PC-9 (cell line): ENCODE data around the gene CDK8. TPM values are rescaled to one million over a fixed set of nuclear protein-coding genes. Genes with fewer than 3 reads are reported as not detected.

Experiments used
- BruUV-seq: library from RNA; stranded (reverse); fragments of 400-500 nt; replicated peaks from 2 replicates; lab custom pipeline; 2021; lab: Mats Ljungman, UMichigan
- CTCF ChIA-PET: fragments of 300-600 bp; sonication (Branson Sonifier 250); formaldehyde crosslinking; loops from one replicate; lab custom pipeline; 2022; ENCODE audit warnings: antibody characterized with exemption; lab: Charles Lee
- POLR2A ChIA-PET: fragments of 300-600 bp; sonication (Branson Sonifier 250); formaldehyde crosslinking; loops from one replicate; lab custom pipeline; 2022; ENCODE audit warnings: antibody characterized with exemption; ENCODE audit not compliant: unreplicated experiment; lab: Charles Lee
- DNase-seq, 2 experiments: peaks; one replicate each; pipeline versions ENCODE4 v3.0.0 to v3.0.0-alpha.2; 2015 to 2022; ENCODE audit warnings: mixed read lengths in 1 of 2
- H2AFZ ChIP-seq: fragments of 200-600 bp; sonication (generic); 2 replicates; pipeline ENCODE4 v1.8.1; 2017; ENCODE audit warnings: antibody characterized with exemption
- H3F3A ChIP-seq: fragments of 200-600 bp; sonication (generic); 2 replicates; pipeline ENCODE4 v1.8.1; 2017; ENCODE audit warnings: antibody characterized with exemption, mild to moderate bottlenecking, low read depth; ENCODE audit not compliant: insufficient read depth
- H3K27ac ChIP-seq: fragments of 200-600 bp; sonication (generic); 2 replicates; pipeline ENCODE4 v1.6.1; 2016; ENCODE audit warnings: mixed run types
- H3K27me3 ChIP-seq: fragments of 200-600 bp; sonication (generic); 2 replicates; pipeline ENCODE4 v1.6.1; 2016; ENCODE audit warnings: low read depth, mixed run types; ENCODE audit not compliant: insufficient read depth
- H3K36me3 ChIP-seq: fragments of 200-600 bp; sonication (generic); 2 replicates; pipeline ENCODE4 v1.6.1; 2016; ENCODE audit warnings: low read depth, mixed run types
- H3K4me1 ChIP-seq: fragments of 200-600 bp; sonication (generic); replicated peaks from 2 replicates; pipeline ENCODE4 v1.6.1; 2016; ENCODE audit warnings: mixed run types; ENCODE audit not compliant: insufficient read depth
- H3K4me2 ChIP-seq: fragments of 200-600 bp; sonication (generic); 2 replicates; pipeline ENCODE4 v1.6.1; 2017; ENCODE audit warnings: mixed run types
- H3K4me3 ChIP-seq: fragments of 200-600 bp; sonication (generic); 2 replicates; pipeline ENCODE4 v1.6.1; 2016; ENCODE audit warnings: mixed run types
- H3K79me2 ChIP-seq: fragments of 200-600 bp; sonication (generic); 2 replicates; pipeline ENCODE4 v1.6.1; 2017; ENCODE audit warnings: low read depth, mixed run types
- H3K9me2 ChIP-seq: fragments of 200-600 bp; sonication (generic); 2 replicates; pipeline ENCODE4 v1.8.1; 2017; ENCODE audit warnings: mild to moderate bottlenecking; ENCODE audit not compliant: insufficient read depth
- H3K9me3 ChIP-seq: fragments of 200-600 bp; sonication (generic); 2 replicates; pipeline ENCODE4 v1.8.1; 2016; ENCODE audit warnings: low read depth; ENCODE audit not compliant: insufficient read depth
- H4K20me1 ChIP-seq: fragments of 200-600 bp; sonication (generic); 2 replicates; pipeline ENCODE4 v1.8.1; 2017; ENCODE audit not compliant: insufficient read depth
- CTCF ChIP-seq: fragments of 200-600 bp; sonication (generic); conservative IDR thresholded peaks from 2 replicates; pipeline ENCODE4 v1.6.1; 2017; ENCODE audit warnings: mixed run types, antibody characterized with exemption, mild to moderate bottlenecking, moderate library complexity
- EZH2 ChIP-seq: fragments of 200-600 bp; sonication (generic); IDR thresholded peaks from 2 replicates; pipeline ENCODE4 v1.8.0; 2017; ENCODE audit warnings: antibody characterized with exemption, low read depth
- intact Hi-C: fragments of 100-400 bp; cut with micrococcal nuclease; formaldehyde crosslinking; loops from one replicate; pipeline ENCODE4 v1.10.0; 2022; ENCODE audit not compliant: unreplicated experiment
- total RNA-seq: library from RNA; stranded (reverse); gene quantifications from 2 replicates; pipeline ENCODE4 v1.2.3, GENCODE V29; 2021

The CDK8 gene
- total RNA-seq, 1 experiment from 2014 or later: 14.8 TPM

GRCh38 chr13:26222520-26223046 lies 31.3 kb upstream of the CDK8 start:
- peak overlapping the region; percentile 90 for H3K4me2 ChIP-seq
- H3K27me3 ChIP-seq: no peaks in the 10 kb centered on the region
- no peaks in the 10 kb centered on the region for H3K9me2 ChIP-seq
- CTCF ChIA-PET: interaction anchor here (0.6 kb wide), 1 partner anchor 36 kb away, joined by 4 read pairs; no protein-coding TSS in a partner anchor
- no peaks in the 10 kb centered on the region for H3K9me3 ChIP-seq
- peaks cover 22% of the 10 kb centered on the region for H3K79me2 ChIP-seq
- H3K4me3 ChIP-seq: peak overlapping the region; percentile 83
- TF ChIP-seq EZH2 (no peak), CTCF (no peak)
- POLR2A ChIA-PET: interaction anchor here (0.5 to 0.6 kb wide), 2 partner anchors 37 to 83 kb away, joined by 3 to 5 read pairs; no protein-coding TSS in a partner anchor
- 0 out of 2 replicates have a peak, but pooled peaks cover 4% of the 10 kb centered on the region for H3F3A ChIP-seq
- H4K20me1 ChIP-seq: peaks cover 7% of the 10 kb centered on the region; the same call in 1 of the 2 replicates
- peaks cover 23% of the 10 kb centered on the region for H3K36me3 ChIP-seq
- intact Hi-C loops: loop anchor here (2.0 kb wide), 1 partner anchor 32 kb away; the partner anchor contains the start of gene CDK8
- no TSS peak for BruUV-seq
- peaks cover 10% of the 10 kb centered on the region for H3K4me1 ChIP-seq
- DNase-seq: no peak
- peak overlapping the region; percentile 98 for H2AFZ ChIP-seq
- peak overlapping the region; percentile 87 for H3K27ac ChIP-seq

- no peaks in the 10 kb centered on the region for H3F3A ChIP-seq
- no peak overlapping the region for H3K4me3 ChIP-seq
- ChIA-PET CTCF (no interaction called here), POLR2A (no interaction called here)
- intact Hi-C loops: no loop called here
- peaks cover 5% of the 10 kb centered on the region for H3K79me2 ChIP-seq
- DNase-seq: no peak
- no peak overlapping the region for H2AFZ ChIP-seq
- no peaks in the 10 kb centered on the region for H3K9me3 ChIP-seq
- H3K27ac ChIP-seq: no peak overlapping the region
- TF ChIP-seq EZH2: no peak
- no TSS peak for BruUV-seq
- H3K9me2 ChIP-seq: no peaks in the 10 kb centered on the region
- H3K27me3 ChIP-seq: no peaks in the 10 kb centered on the region
- H3K36me3 ChIP-seq: no peaks in the 10 kb centered on the region
- no peak overlapping the region for H3K4me2 ChIP-seq
- peaks cover 2% of the 10 kb centered on the region; the same call in 1 of the 2 replicates for H4K20me1 ChIP-seq
- no peaks in the 10 kb centered on the region for H3K4me1 ChIP-seq
These were observed 27.9 kb upstream of the CDK8 start for GRCh38 chr13:26225896-26226617.

- no peaks in the 10 kb centered on the region for H3K4me1 ChIP-seq
- TF ChIP-seq CTCF (no peak), EZH2 (no peak)
- no peaks in the 10 kb centered on the region for H3K36me3 ChIP-seq
- ChIA-PET POLR2A (no interaction called here), CTCF (no interaction called here)
- no peaks in the 10 kb centered on the region for H3F3A ChIP-seq
- H3K4me3 ChIP-seq: no peak overlapping the region
- H4K20me1 ChIP-seq: no peaks in the 10 kb centered on the region
- no peak overlapping the region for H3K27ac ChIP-seq
- no peak for DNase-seq
- H3K9me2 ChIP-seq: no peaks in the 10 kb centered on the region
- H3K9me3 ChIP-seq: no peaks in the 10 kb centered on the region
- intact Hi-C loops: no loop called here
- H2AFZ ChIP-seq: no peak overlapping the region
- H3K27me3 ChIP-seq: no peaks in the 10 kb centered on the region
- no peak overlapping the region for H3K4me2 ChIP-seq
- H3K79me2 ChIP-seq: no peaks in the 10 kb centered on the region
- BruUV-seq: no TSS peak
These were observed 26.6 kb upstream of the CDK8 start for GRCh38 chr13:26227166-26227971.
